Hepatocyte (in vitro differentiated cells): Measurements from ENCODE around the gene CNOT6.

ENCODE experiments used
- CTCF ChIP-seq: fragments of 200-600 bp; sonication (generic); IDR thresholded peaks from 2 replicates; pipeline ENCODE4 v1.5.1; 2016; ENCODE audit warnings: antibody characterized with exemption, mild to moderate bottlenecking; ENCODE audit not compliant: poor library complexity
- EZH2 ChIP-seq: fragments of 200-600 bp; sonication (generic); IDR thresholded peaks from 2 replicates; pipeline ENCODE4 v1.6.1; 2016; ENCODE audit warnings: antibody characterized with exemption, mild to moderate bottlenecking, borderline replicate concordance

GRCh38 chr5:180541710-180542109 lies 47.5 kb downstream of the CNOT6 start:
- no peak for TF ChIP-seq CTCF
- TF ChIP-seq EZH2: no peak
